ENCODE data around the gene ZBTB20.

The ZBTB20 gene

GRCh38 chr3:114490829-114491228, 656.3 kb downstream of the ZBTB20 start:
- TF ChIP-seq, protein P1, sequence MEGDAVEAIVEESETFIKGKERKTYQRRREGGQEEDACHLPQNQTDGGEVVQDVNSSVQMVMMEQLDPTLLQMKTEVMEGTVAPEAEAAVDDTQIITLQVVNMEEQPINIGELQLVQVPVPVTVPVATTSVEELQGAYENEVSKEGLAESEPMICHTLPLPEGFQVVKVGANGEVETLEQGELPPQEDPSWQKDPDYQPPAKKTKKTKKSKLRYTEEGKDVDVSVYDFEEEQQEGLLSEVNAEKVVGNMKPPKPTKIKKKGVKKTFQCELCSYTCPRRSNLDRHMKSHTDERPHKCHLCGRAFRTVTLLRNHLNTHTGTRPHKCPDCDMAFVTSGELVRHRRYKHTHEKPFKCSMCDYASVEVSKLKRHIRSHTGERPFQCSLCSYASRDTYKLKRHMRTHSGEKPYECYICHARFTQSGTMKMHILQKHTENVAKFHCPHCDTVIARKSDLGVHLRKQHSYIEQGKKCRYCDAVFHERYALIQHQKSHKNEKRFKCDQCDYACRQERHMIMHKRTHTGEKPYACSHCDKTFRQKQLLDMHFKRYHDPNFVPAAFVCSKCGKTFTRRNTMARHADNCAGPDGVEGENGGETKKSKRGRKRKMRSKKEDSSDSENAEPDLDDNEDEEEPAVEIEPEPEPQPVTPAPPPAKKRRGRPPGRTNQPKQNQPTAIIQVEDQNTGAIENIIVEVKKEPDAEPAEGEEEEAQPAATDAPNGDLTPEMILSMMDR (IDR thresholded peaks at IDR 0.05; ENCODE audit: low read depth, low read length, missing control alignments): no peak
- H3K4me3 ChIP-seq (ENCODE audit: low read depth, low read length): no peak overlapping the region
- no peak for DNase-seq (ENCODE audit: low read depth)

GRCh38 chr3:114487502-114487901, 659.6 kb downstream of the ZBTB20 start:
- H3K4me3 ChIP-seq (ENCODE audit: low read depth, low read length): no peak overlapping the region
- TF ChIP-seq, protein P1 (IDR thresholded peaks at IDR 0.05; ENCODE audit: low read depth, low read length, missing control alignments): no peak
- no peak for DNase-seq (ENCODE audit: low read depth)

- no peak overlapping the region for H3K4me3 ChIP-seq (ENCODE audit: low read depth, low read length)
- no peak for DNase-seq (ENCODE audit: low read depth)
- TF ChIP-seq, protein P1 (IDR thresholded peaks at IDR 0.05; ENCODE audit: low read depth, low read length, missing control alignments): no peak
Observed at GRCh38 chr3:114484919-114485318, 662.2 kb downstream of the ZBTB20 start.

DNA sequence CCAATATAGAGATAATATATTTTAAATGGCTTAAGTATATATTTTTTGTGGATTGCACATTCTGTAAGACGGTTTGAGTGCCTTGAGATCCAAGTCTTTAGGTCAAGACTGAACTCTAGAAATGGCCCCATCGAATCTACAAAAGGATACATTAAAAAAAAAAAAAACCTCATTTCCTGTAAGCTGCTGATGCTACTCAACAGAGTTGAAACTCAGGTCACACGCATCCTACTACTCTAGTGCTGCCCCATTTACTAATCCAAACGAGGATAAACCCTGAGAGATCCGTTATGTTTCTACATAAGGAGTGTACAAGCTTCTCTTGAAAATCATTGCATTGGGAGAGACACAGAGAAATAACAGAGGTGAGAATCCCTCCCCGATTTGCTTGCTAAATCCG, 666.0 kb downstream of the ZBTB20 start:
- DNase-seq (ENCODE audit: low read depth): no peak
- TF ChIP-seq, protein P1 (IDR thresholded peaks at IDR 0.05; ENCODE audit: low read depth, low read length, missing control alignments): no peak
- no peak overlapping the region for H3K4me3 ChIP-seq (ENCODE audit: low read depth, low read length)

DNA sequence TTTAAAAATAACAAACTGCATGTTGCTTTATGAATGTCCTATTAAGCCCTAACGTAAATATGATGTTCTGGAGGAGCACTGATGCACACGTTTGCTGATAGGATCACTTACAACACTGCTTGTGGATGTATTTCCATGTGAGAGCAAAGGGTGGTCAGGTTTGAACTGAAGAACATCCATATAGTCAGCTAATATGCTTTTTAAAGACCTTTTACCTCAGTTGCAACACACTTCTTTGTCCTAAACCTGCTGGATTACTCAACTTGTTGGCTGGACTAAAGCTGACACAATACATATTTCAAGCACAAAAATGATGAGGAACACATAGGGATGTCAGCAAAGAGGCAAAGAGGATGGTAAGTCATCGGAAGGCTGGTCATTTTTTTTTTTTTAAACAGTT, 666.6 kb downstream of the ZBTB20 start:
- DNase-seq (ENCODE audit: low read depth): no peak

GRCh38 chr3:114478801-114479200, 668.3 kb downstream of the ZBTB20 start:
- no peak overlapping the region for H3K4me3 ChIP-seq (ENCODE audit: low read depth, low read length)
- no peak for DNase-seq (ENCODE audit: low read depth)

More for the DNA sequence above, 666.6 kb downstream of the ZBTB20 start:
- TF ChIP-seq, protein P1 (IDR thresholded peaks at IDR 0.05; ENCODE audit: low read depth, low read length, missing control alignments): no peak
- H3K4me3 ChIP-seq (ENCODE audit: low read depth, low read length): no peak overlapping the region

DNA sequence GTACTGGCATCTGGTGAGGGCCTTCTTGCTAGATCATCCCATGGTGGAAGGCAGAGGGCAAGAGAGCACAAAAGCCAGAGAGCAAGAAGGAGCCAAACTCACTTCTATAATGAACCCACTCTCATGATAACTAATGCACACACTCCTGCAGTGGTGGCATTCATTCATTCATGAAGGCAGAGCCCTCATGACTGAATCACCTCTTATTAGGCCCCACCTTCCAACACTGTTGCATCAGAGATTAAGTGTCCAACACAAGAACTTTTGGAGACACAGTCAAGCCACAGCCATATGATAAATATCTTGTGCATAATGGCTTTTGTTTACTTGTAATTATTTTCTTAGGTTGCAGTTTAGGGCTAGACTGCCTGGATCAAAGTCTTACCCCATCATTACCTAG, 670.6 kb downstream of the ZBTB20 start:
- no peak for DNase-seq (ENCODE audit: low read depth)
- TF ChIP-seq, protein P1 (IDR thresholded peaks at IDR 0.05; ENCODE audit: low read depth, low read length, missing control alignments): no peak
- no peak overlapping the region for H3K4me3 ChIP-seq (ENCODE audit: low read depth, low read length)

More at GRCh38 chr3:114478801-114479200, 668.3 kb downstream of the ZBTB20 start:
- TF ChIP-seq, protein P1 (IDR thresholded peaks at IDR 0.05; ENCODE audit: low read depth, low read length, missing control alignments): no peak

Measured in GM12864 (cell line).